Stimulated activated CD4-positive, alpha-beta T cell treated with anti-CD3 and anti-CD28 coated beads, Interleukin-12 subunit alpha, Interleukin-12 subunit beta, amount 100 ng/mL, for 24 hours (primary cell): ENCODE results near the gene SSR4.

Experiments used
- DNase-seq, 2 experiments: peaks; one replicate each; pipeline ENCODE4 v3.0.0-alpha.2; 2020; ENCODE audit warnings: low read depth in 2 of 2

Gene SSR4

GRCh38 chrX:153780678-153781427, 13.6 kb upstream of the SSR4 start, which contains the start of gene SRPK3:
SRPK3 (plus strand) TSS chrX:153781041; CDS start chrX:153781087, 46 bp downstream.
- DNase-seq, result no peak

GRCh38 chrX:153781428-153782047, 12.9 kb upstream of the SSR4 start:
- no peak for DNase-seq

- DNase-seq, result no peak
These were observed 12.2 kb upstream of the SSR4 start for GRCh38 chrX:153782313-153782712.

- no peak for DNase-seq
These were observed 11.6 kb upstream of the SSR4 start for GRCh38 chrX:153782871-153783270.

GRCh38 chrX:153783378-153784013, 11.0 kb upstream of the SSR4 start:
- no peak for DNase-seq

- DNase-seq, result no peak
These were observed 10.0 kb upstream of the SSR4 start for GRCh38 chrX:153784325-153784967.

GRCh38 chrX:153786669-153787068, 7.8 kb upstream of the SSR4 start:
- no peak for DNase-seq

- no peak for DNase-seq
These were observed 4.8 kb upstream of the SSR4 start for GRCh38 chrX:153789654-153790053.

- DNase-seq, result no peak
These were observed 3.2 kb upstream of the SSR4 start for GRCh38 chrX:153791104-153791852.

- DNase-seq, result no peak
These were observed 2.1 kb upstream of the SSR4 start for GRCh38 chrX:153792368-153792767.

GRCh38 chrX:153793291-153793690, 1.2 kb upstream of the SSR4 start:
- no peak for DNase-seq

- no peak for DNase-seq
These were observed 689 bp downstream of the SSR4 start for GRCh38 chrX:153794897-153795816.

GRCh38 chrX:153797415-153798015, 3.0 kb downstream of the SSR4 start:
- no peak for DNase-seq

GRCh38 chrX:153799326-153799725, 4.9 kb downstream of the SSR4 start:
- no peak for DNase-seq

GRCh38 chrX:153800177-153800722, 5.8 kb downstream of the SSR4 start:
- no peak for DNase-seq

GRCh38 chrX:153800746-153801145, 6.3 kb downstream of the SSR4 start:
- no peak for DNase-seq

GRCh38 chrX:153801669-153802068, 7.2 kb downstream of the SSR4 start:
- no peak for DNase-seq

GRCh38 chrX:153802513-153803045, 8.1 kb downstream of the SSR4 start:
- DNase-seq, result no peak

- no peak for DNase-seq
These were observed 9.0 kb downstream of the SSR4 start for GRCh38 chrX:153803211-153804099.
